ENCODE data around the gene AP1S1.
"Not testable (repeated sequence)": the region's sequence is repeated elsewhere in the genome, so short reads cannot be mapped to it uniquely, and the experiment has no call there.

AP1S1 gene

GRCh38 chr7:101201695-101202602 lies 47.7 kb downstream of the AP1S1 start:
- no peak for DNase-seq (ENCODE audit: low read depth in 2 of 2)

DNA sequence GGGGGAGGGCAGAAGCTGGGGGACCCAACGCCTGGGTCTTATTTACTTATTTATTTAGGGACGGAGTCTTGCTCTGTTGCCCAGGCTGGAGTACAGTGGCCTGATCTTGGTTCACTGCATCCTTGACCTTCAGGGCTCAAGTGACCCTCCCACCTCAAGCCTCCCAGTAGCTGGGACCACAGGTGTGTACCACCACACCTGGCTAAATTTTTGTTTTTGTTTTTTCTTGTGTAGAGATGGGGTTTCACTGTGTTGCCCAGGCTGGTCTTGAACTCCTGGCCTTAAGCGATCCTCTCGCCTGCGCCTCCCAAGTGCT lies 48.3 kb downstream of the AP1S1 start:
- DNase-seq (ENCODE audit: low read depth in 2 of 2) = no peak

GRCh38 chr7:101203740-101204738 lies 49.8 kb downstream of the AP1S1 start:
- not testable (repeated sequence) for DNase-seq (ENCODE audit: low read depth in 2 of 2)

- DNase-seq (ENCODE audit: low read depth in 2 of 2) = no peak
These were observed 51.8 kb downstream of the AP1S1 start for GRCh38 chr7:101205901-101206664.

DNA sequence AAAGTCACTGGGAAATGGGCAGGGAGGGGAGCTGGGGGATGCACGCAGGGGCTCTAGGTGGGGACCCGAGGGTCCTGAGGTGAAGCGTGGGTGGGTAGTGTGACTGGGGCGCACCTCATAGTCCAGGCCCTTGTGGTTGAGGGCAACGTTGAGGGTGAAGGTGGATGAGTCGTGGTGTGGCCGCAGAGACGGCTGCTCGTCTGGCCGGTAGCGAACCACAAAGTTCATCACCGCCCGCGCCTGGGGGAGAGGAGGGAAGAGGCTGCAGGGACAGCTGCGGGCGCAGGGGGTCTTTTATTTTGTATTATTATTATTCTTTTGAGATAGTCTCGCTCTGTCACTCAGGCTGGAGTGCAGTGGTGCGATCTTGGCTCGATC lies 52.4 kb downstream of the AP1S1 start:
- DNase-seq (ENCODE audit: low read depth in 2 of 2) = no peak

GRCh38 chr7:101207459-101207858 lies 53.2 kb downstream of the AP1S1 start:
- no peak for DNase-seq (ENCODE audit: low read depth in 2 of 2)

- no peak for DNase-seq (ENCODE audit: low read depth in 2 of 2)
These were observed 54.5 kb downstream of the AP1S1 start for GRCh38 chr7:101208794-101209193.

DNA sequence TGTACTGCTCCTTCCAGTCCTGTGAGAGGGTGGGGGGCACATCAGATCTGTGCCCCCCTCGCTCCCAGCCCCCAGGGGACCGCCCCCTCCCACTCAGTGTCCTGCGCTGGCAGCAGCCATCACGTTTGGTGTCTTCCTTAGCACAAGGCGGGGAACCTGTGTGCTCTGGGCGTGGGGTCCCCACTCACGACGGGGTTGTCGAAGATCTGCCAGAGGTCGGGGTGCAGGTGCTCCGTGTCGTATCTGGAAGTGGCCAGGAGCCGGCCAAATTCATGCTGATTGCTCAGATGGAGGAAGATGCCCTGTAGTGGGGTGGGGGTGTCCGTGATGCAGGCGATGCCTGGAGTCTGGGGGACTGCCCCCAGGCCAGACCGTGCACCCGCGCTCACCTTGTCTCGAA lies 55.9 kb downstream of the AP1S1 start:
- no peak for DNase-seq (ENCODE audit: low read depth in 2 of 2)

All from fibroblast of skin of left quadriceps (primary cell).